ENCODE data around the gene ZSCAN18.

Gene ZSCAN18

DNA sequence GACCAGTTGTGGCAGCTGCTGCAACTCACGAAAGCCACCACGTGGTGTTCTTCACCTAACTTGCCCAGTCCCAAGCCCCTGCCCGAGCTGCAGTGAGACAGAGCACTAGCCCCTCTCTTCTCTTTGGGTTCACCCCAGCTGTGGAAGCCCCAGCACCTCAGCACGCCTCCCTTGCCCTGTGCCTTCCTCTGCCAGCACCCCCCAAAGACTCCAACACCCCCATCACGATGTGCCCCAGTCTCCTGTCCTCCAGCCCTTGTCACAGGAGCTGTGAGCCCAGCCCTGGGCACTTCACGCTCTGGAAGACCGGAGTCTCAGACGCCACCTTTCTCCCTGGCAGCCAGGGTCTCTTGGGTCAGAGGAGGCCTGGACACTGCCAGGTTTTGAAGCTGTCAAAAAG lies 41.2 kb downstream of the ZSCAN18 start:
- H3K36me3 ChIP-seq (ENCODE audit: insufficient read depth, low read length): no peaks in the 10 kb centered on the region
- H4K20me1 ChIP-seq (ENCODE audit: insufficient read depth, low read length, poor library complexity, severe bottlenecking): no peaks in the 10 kb centered on the region
- H3K27me3 ChIP-seq (ENCODE audit: insufficient read depth, low read length, poor library complexity, severe bottlenecking): no peaks in the 10 kb centered on the region
- peaks cover 8% of the 10 kb centered on the region; the same call in 1 of the 2 replicates for H3K9me3 ChIP-seq (ENCODE audit: insufficient read depth, low read depth, low read length)
- TF ChIP-seq EZH2phosphoT487 (IDR thresholded peaks at IDR 0.05; ENCODE audit: borderline replicate concordance) (no peak), CTCF (conservative IDR thresholded peaks at IDR 0.05; ENCODE audit: low read length) (no peak)
- no peaks in the 10 kb centered on the region for H3K9me2 ChIP-seq (replicated peaks; ENCODE audit: low read depth, low read length)
- no peak overlapping the region for H2AFZ ChIP-seq (ENCODE audit: low read length)
- H3F3A ChIP-seq (ENCODE audit: low read depth): no peaks in the 10 kb centered on the region
- H3K79me2 ChIP-seq (ENCODE audit: insufficient read depth, low read length): no peaks in the 10 kb centered on the region
- H3K4me2 ChIP-seq (ENCODE audit: low read depth, low read length, poor library complexity, severe bottlenecking): no peak overlapping the region
- H3K9ac ChIP-seq (ENCODE audit: low read depth, low read length, poor library complexity, severe bottlenecking): no peak overlapping the region
- peaks cover 7% of the 10 kb centered on the region for H3K4me1 ChIP-seq (ENCODE audit: insufficient read depth, low read length, poor library complexity, severe bottlenecking)
- H3K4me3 ChIP-seq (ENCODE audit: low read length, poor library complexity, severe bottlenecking): no peak overlapping the region

DNA sequence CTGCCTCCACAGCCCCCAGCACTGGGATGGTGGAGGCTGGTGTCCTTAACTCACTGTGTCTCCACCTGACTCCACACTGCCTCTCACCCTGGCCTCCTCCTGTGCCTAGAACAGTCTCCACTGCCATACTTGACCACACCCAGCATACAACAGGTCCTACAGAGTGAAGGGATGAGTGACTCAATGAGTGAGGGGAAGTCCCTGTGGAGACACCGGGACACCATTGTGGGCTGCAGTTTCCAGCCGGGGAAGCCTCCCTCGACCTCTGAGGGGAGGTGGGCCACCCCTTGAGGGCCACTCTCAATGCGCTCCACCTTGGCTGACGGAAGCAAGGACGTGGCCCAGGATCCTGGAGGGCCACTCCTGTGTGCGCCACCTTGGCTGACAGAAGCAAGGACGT lies 41.8 kb downstream of the ZSCAN18 start:
- no peaks in the 10 kb centered on the region for H4K20me1 ChIP-seq (ENCODE audit: insufficient read depth, low read length, poor library complexity, severe bottlenecking)
- no peak overlapping the region for H3K9ac ChIP-seq (ENCODE audit: low read depth, low read length, poor library complexity, severe bottlenecking)
- TF ChIP-seq CTCF (conservative IDR thresholded peaks at IDR 0.05; ENCODE audit: low read length): no peak
- TF ChIP-seq EZH2phosphoT487 (IDR thresholded peaks at IDR 0.05; ENCODE audit: borderline replicate concordance): no peak
- no peaks in the 10 kb centered on the region for H3K79me2 ChIP-seq (ENCODE audit: insufficient read depth, low read length)
- peaks cover 8% of the 10 kb centered on the region; the same call in 1 of the 2 replicates for H3K9me3 ChIP-seq (ENCODE audit: insufficient read depth, low read depth, low read length)
- no peaks in the 10 kb centered on the region for H3K36me3 ChIP-seq (ENCODE audit: insufficient read depth, low read length)
- H3K9me2 ChIP-seq (replicated peaks; ENCODE audit: low read depth, low read length): no peaks in the 10 kb centered on the region
- no peak overlapping the region for H3K4me3 ChIP-seq (ENCODE audit: low read length, poor library complexity, severe bottlenecking)
- H3F3A ChIP-seq (ENCODE audit: low read depth): no peaks in the 10 kb centered on the region
- H3K4me1 ChIP-seq (ENCODE audit: insufficient read depth, low read length, poor library complexity, severe bottlenecking): peaks cover 7% of the 10 kb centered on the region
- no peaks in the 10 kb centered on the region for H3K27me3 ChIP-seq (ENCODE audit: insufficient read depth, low read length, poor library complexity, severe bottlenecking)
- no peak overlapping the region for H3K4me2 ChIP-seq (ENCODE audit: low read depth, low read length, poor library complexity, severe bottlenecking)
- H2AFZ ChIP-seq (ENCODE audit: low read length): no peak overlapping the region

DNA sequence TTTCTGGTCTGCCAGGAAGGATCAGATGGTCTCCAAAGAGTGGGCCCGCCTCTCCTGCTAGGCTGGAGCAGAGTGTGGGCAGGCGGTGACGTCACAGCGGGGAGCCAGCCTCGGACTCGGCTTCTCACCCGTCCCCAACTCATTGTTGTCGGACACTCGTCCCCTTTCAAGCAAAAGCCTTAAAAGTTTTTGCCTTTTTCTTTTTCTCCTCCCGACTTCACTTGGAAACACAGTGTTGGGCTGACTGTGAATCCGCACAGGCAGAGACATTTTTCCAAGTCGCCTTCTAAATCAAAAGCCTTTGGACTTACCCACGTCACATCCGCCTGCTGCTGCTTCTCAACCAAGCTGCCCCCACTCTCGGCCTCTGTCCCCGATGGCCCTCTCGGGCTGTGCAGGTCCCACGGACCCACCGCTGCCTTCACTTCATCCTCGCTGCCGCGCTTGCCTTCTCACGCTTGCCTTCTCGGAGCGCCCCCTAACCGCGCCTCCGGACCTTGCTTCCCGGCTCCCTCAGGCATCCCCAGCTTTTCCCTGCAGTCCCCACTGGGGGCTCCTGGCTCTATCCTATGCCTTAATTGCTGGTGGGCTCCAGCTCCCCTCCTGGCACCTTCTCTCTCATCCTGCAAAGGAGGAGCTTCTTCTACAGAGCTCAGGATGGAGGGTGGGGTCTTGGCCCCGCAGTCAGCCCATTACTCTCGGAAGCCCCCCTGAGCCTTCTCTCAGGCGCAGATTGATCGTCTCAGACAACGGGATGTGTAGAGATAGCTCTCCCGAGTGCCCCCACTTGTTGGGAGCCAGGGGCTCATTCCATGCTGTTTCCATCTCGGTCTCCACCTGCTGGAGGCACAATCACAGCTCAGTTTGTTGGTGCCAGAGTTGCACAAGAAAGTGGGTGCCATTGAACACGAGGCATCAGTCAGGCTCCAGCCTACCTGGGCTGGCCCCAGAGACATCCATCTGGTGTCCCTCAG lies 42.8 kb downstream of the ZSCAN18 start:
- H3K4me1 ChIP-seq (ENCODE audit: insufficient read depth, low read length, poor library complexity, severe bottlenecking): peaks cover 7% of the 10 kb centered on the region
- H3K9ac ChIP-seq (ENCODE audit: low read depth, low read length, poor library complexity, severe bottlenecking): no peak overlapping the region
- TF ChIP-seq CTCF (conservative IDR thresholded peaks at IDR 0.05; ENCODE audit: low read length) (no peak), EZH2phosphoT487 (IDR thresholded peaks at IDR 0.05; ENCODE audit: borderline replicate concordance) (no peak)
- H3K9me2 ChIP-seq (replicated peaks; ENCODE audit: low read depth, low read length): no peaks in the 10 kb centered on the region
- H3K36me3 ChIP-seq (ENCODE audit: insufficient read depth, low read length): no peaks in the 10 kb centered on the region
- H2AFZ ChIP-seq (ENCODE audit: low read length): no peak overlapping the region
- H3K27me3 ChIP-seq (ENCODE audit: insufficient read depth, low read length, poor library complexity, severe bottlenecking): no peaks in the 10 kb centered on the region
- H3K4me2 ChIP-seq (ENCODE audit: low read depth, low read length, poor library complexity, severe bottlenecking): no peak overlapping the region
- H3K4me3 ChIP-seq (ENCODE audit: low read length, poor library complexity, severe bottlenecking): no peak overlapping the region
- no peaks in the 10 kb centered on the region for H3K79me2 ChIP-seq (ENCODE audit: insufficient read depth, low read length)
- peaks cover 9% of the 10 kb centered on the region; the same call in 1 of the 2 replicates for H3K9me3 ChIP-seq (ENCODE audit: insufficient read depth, low read depth, low read length)
- H4K20me1 ChIP-seq (ENCODE audit: insufficient read depth, low read length, poor library complexity, severe bottlenecking): no peaks in the 10 kb centered on the region
- H3F3A ChIP-seq (ENCODE audit: low read depth): no peaks in the 10 kb centered on the region
